ENCODE measurements around the gene TMEM141.
"Not testable (repeated sequence)": the region's sequence is repeated elsewhere in the genome, so short reads cannot be mapped to it uniquely, and the experiment has no call there.

TMEM141 gene

DNA sequence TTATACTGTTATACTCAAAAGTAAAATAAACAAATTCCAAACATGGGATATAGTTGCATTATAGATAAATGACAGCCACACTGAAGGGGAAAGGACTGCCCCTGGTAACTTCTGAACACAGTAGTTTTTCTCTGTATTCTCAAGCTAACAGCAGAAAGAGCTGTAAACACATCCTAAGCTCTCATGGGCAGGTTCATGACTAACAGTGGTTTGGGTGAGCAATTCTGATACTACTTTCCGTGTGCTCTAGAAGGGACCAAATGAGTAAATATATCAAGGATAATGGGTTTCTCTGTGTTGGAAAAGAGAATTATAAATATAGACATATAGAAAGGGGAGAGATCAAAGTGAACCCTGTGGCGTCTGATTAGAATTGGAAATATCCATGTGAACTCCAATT is 40.6 kb upstream of the TMEM141 start:
- peaks cover 18% of the 10 kb centered on the region for H3K9me3 Mint-ChIP-seq
- peaks cover 1% of the 10 kb centered on the region for H3K27me3 Mint-ChIP-seq (ENCODE audit: low read depth)
- H3K36me3 Mint-ChIP-seq (ENCODE audit: low read depth) = peaks cover 2% of the 10 kb centered on the region
- no peak overlapping the region for H3K4me3 Mint-ChIP-seq
- peak; percentile 29 for DNase-seq (ENCODE audit: low spot score)
- H3K27ac Mint-ChIP-seq = no peak overlapping the region
- peaks cover 6% of the 10 kb centered on the region for H3K4me1 Mint-ChIP-seq (ENCODE audit: low read depth)

DNA sequence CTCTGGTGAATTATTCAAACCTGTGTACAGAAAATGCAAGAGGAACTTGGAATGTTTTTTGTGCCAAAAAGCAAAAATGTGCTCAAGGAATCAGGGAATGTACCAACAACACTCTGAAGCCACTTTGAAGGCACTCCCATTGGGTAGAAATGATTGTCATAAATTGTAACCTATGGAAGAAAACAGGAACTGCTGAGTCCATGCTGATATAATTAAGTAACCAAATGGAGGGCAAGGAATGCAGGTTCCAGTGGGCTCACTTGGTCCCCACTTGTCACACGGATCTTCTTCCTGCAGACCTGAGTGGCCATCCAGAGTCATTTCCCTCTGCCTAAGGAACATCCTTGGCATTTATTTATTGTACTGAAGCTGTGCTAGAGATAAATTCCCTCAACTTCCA is 39.9 kb upstream of the TMEM141 start:
- Mint-ChIP-seq H3K27ac (no peak overlapping the region), H3K9me3 (peaks cover 25% of the 10 kb centered on the region), H3K4me1 (ENCODE audit: low read depth) (peaks cover 6% of the 10 kb centered on the region), H3K36me3 (ENCODE audit: low read depth) (peaks cover 2% of the 10 kb centered on the region), H3K4me3 (no peak overlapping the region), H3K27me3 (ENCODE audit: low read depth) (peaks cover 1% of the 10 kb centered on the region)
- DNase-seq (ENCODE audit: low spot score) = no peak

DNA sequence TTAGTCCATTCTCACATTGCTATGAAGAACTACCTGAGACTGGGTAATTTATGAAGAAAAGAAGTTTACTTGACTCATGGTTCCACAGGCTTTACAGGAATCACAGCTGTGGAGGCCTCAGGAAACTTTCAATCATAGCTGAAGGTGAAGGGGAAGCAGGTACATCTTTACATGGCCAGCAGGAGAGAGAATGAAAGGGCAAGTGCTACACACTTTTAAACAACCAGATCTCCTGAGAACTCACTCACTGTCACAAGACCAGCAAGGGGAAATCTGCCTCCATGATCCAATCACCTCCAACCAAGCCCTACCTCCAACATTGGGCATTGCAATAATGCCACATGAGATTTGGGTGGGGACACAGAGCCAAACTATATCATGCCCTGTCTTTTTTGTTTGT is 39.3 kb upstream of the TMEM141 start:
- Mint-ChIP-seq H3K4me3 (no peak overlapping the region), H3K4me1 (ENCODE audit: low read depth) (peaks cover 6% of the 10 kb centered on the region), H3K9me3 (peaks cover 30% of the 10 kb centered on the region), H3K36me3 (ENCODE audit: low read depth) (peaks cover 2% of the 10 kb centered on the region), H3K27me3 (ENCODE audit: low read depth) (peaks cover 1% of the 10 kb centered on the region), H3K27ac (no peak overlapping the region)
- DNase-seq (ENCODE audit: low spot score) = no peak

DNA sequence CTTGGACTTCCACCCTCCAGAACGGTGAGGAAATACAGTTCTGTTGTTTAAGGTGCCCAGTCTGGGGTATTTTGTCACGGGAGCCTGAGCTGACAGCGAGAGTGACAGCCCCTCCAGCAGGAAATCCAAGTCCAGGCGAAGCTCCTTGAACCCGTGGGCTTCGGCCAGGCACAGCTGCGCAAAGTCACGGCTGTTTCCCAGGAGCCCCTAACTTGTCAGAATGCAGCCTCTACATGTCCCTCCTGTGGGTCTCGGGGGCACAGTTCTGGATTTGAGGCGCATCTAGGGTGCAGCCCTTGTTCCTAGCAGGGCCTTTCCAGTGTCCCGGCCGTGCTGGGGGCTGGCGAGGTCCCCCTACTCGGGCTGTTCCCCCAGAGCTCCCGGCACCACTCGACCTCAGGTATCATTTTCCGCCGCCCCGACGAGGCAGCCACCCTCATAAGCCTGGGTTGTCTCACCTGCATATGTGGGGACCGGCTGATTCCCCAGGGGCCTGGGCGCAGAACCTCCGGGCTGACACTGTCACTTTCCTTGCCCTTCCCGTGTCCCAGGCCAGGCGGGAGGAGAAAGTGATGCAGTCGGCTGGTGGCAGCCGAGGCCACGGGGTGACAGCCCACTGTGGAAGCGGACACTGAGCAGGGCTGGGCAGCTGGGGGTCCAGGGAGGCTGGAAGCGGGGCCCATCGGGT is 37.6 kb upstream of the TMEM141 start:
- Mint-ChIP-seq H3K4me1 (ENCODE audit: low read depth) (peaks cover 6% of the 10 kb centered on the region), H3K9me3 (peaks cover 30% of the 10 kb centered on the region), H3K27ac (no peak overlapping the region), H3K36me3 (ENCODE audit: low read depth) (peaks cover 2% of the 10 kb centered on the region), H3K27me3 (ENCODE audit: low read depth) (peaks cover 1% of the 10 kb centered on the region), H3K4me3 (no peak overlapping the region)
- DNase-seq (ENCODE audit: low spot score) = no peak

DNA sequence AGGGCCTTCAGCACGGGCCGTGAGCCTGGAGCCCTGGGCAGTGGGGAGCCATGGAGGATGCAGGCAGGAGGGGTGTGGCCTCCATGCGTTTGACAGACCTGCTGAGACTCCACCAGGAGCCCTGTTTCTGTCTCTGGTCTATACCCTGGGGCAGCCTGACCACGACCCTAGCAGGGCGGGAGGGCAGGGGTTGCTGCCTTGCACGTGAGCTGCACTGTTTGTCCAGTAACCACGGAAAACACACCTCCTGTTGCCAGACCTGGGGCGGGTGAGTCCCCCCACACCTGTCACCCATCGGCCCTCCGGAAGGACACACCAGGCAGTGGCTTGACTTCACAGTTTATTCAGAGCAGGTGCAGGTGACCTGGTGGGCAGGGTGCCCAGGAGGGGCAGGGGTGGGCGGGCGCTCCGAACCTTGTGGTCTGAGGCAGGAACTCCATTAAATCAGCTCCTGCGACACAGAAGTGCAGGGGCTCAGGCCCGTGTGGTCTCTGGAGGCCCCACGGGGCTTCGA is 37.0 kb upstream of the TMEM141 start:
- H3K9me3 Mint-ChIP-seq = peaks cover 30% of the 10 kb centered on the region
- no peak overlapping the region for H3K27ac Mint-ChIP-seq
- peaks cover 1% of the 10 kb centered on the region for H3K27me3 Mint-ChIP-seq (ENCODE audit: low read depth)
- no peak for DNase-seq (ENCODE audit: low spot score)
- no peak overlapping the region for H3K4me3 Mint-ChIP-seq
- H3K4me1 Mint-ChIP-seq (ENCODE audit: low read depth) = peaks cover 6% of the 10 kb centered on the region
- peaks cover 2% of the 10 kb centered on the region for H3K36me3 Mint-ChIP-seq (ENCODE audit: low read depth)

DNA sequence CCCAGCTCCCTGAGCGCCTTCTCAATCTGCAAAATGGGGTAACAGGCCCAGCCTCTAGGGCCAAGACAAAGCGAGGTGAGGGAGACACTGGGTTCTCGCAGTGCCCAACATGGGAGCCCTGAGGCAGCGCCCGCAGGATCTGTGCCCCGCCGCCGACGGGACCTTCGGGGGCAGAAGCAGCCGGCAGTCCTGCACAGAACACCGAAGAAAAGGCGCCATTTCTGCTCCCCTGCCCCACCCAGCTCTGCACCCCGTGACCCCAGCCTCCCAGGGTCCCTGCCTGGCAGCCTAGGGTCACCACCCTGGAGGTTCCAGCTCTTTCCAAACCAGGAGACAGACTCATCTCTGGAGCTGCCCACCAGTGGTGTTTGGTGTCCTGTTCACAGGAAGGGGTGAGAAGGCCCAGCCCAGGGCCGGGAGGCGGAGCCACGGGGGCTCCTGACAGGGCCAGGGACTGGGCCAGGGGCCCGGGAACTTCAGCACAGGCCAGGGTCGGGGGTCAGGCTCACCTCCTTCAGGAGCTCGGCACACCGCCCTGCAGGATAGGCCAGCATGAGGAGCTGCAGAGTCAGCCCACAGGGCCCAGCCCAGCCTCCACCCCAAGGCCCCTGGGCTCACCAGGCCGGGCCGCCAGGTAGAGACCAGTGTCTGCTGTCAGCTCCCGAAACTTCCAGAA is 36.4 kb upstream of the TMEM141 start:
- Mint-ChIP-seq H3K36me3 (ENCODE audit: low read depth) (peaks cover 2% of the 10 kb centered on the region), H3K9me3 (peaks cover 30% of the 10 kb centered on the region), H3K27ac (no peak overlapping the region), H3K4me3 (no peak overlapping the region), H3K4me1 (ENCODE audit: low read depth) (peaks cover 6% of the 10 kb centered on the region), H3K27me3 (ENCODE audit: low read depth) (peaks cover 1% of the 10 kb centered on the region)
- no peak for DNase-seq (ENCODE audit: low spot score)

DNA sequence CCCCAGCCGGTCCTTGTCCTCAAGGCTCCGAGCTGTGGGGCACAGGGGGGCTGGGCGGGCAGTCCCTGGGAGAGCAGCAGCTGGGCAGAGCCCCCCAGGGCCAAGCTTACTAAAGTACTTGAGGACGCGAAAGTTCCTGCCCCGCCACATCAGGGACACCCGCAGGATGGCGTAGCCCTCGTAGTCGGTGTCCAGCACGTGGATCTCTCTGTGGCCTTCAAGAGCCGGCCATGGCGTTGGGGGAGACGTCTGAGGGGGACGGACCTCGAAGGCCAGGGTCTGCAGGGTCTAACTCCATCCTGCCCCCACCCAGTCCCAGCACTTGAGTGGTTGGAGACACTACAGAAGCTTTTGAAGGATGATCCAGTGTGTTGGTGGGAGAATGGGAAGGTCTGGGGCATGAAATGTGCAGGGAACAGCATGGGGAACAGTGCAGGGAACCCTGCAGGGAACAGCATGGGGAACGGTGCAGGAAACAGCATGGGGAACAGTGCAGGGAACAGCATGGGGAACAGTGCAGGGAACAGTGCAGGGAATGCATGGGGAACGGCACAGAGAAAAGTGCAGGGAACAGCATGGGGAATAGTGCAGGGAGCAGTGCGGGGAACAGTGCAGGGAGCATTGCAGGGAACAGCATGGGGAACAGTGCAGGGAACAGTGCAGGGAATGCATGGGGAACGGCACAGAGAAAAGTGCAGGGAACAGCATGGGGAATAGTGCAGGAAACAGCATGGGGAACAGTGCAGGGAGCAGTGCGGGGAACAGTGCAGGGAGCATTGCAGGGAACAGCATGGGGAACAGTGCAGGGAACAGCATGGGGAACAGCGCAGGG is 35.6 kb upstream of the TMEM141 start:
- DNase-seq (ENCODE audit: low spot score); H3K27me3 Mint-ChIP-seq (ENCODE audit: low read depth); H3K4me3 Mint-ChIP-seq; H3K27ac Mint-ChIP-seq; H3K36me3 Mint-ChIP-seq (ENCODE audit: low read depth); H3K4me1 Mint-ChIP-seq (ENCODE audit: low read depth): not testable (repeated sequence)
- peaks cover 30% of the 10 kb centered on the region for H3K9me3 Mint-ChIP-seq

DNA sequence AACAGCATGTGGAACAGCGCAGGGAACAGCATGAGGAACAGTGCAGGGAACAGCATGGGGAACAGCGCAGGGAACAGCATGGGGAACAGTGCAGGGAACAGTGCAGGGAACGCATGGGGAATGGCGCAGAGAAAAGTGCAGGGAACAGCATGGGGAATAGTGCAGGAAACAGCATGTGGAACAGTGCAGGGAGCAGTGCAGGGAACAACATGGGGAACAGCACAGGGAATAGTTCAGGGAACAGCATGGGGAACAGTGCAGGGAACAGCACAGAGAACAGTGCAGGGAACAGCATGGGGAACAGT is 35.1 kb upstream of the TMEM141 start:
- Mint-ChIP-seq H3K4me3 (no peak overlapping the region), H3K27me3 (ENCODE audit: low read depth) (no peaks in the 10 kb centered on the region), H3K36me3 (ENCODE audit: low read depth) (peaks cover 2% of the 10 kb centered on the region), H3K27ac (no peak overlapping the region), H3K9me3 (peaks cover 30% of the 10 kb centered on the region), H3K4me1 (ENCODE audit: low read depth) (no peaks in the 10 kb centered on the region)
- no peak for DNase-seq (ENCODE audit: low spot score)

DNA sequence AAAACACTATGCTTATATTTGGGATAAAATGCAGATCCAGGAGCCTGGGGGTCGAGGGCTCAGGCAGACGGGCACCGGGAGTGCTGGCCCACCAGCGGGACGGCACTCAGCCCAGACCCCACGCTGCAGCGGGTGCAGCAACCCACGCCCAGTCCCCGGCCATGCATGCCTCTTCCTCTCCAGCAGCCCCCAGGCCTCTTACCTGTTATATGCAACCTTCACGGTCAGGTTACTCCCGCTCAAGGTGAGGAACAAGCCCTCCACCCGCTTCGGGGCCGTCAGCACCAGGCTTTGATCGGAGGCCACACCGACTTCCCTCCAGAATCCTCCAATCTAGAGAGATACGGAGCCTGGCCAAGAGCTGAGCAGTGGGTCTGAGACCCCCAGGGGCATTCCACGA is 34.3 kb upstream of the TMEM141 start:
- peaks cover 26% of the 10 kb centered on the region for H3K9me3 Mint-ChIP-seq
- H3K36me3 Mint-ChIP-seq (ENCODE audit: low read depth) = peaks cover 2% of the 10 kb centered on the region
- DNase-seq (ENCODE audit: low spot score) = no peak
- no peak overlapping the region for H3K27ac Mint-ChIP-seq
- H3K4me1 Mint-ChIP-seq (ENCODE audit: low read depth) = no peaks in the 10 kb centered on the region
- H3K27me3 Mint-ChIP-seq (ENCODE audit: low read depth) = no peaks in the 10 kb centered on the region
- no peak overlapping the region for H3K4me3 Mint-ChIP-seq

DNA sequence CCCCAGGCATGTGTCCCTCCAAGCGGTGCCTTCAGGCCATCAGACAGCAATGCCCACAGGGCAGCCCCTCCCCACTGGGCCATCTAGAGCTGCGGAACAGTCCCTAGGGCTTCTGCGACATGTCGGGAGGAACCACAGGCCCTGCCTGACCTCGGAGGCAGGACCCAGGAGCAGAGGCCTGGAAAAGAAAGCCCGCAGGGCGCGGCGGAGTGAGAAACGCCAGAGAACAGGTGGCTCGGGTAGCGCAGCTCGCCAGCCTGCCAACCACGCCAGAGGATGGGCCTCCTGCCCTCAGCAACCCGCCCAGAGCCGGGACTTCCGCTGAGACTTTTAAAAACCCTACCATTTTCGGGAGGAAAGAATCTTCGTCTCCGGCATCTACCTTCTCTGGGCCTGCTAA is 33.8 kb upstream of the TMEM141 start:
- Mint-ChIP-seq H3K4me3 (no peak overlapping the region), H3K36me3 (ENCODE audit: low read depth) (peaks cover 2% of the 10 kb centered on the region), H3K4me1 (ENCODE audit: low read depth) (no peaks in the 10 kb centered on the region), H3K9me3 (peaks cover 21% of the 10 kb centered on the region), H3K27ac (no peak overlapping the region), H3K27me3 (ENCODE audit: low read depth) (no peaks in the 10 kb centered on the region)
- DNase-seq (ENCODE audit: low spot score) = no peak

DNA sequence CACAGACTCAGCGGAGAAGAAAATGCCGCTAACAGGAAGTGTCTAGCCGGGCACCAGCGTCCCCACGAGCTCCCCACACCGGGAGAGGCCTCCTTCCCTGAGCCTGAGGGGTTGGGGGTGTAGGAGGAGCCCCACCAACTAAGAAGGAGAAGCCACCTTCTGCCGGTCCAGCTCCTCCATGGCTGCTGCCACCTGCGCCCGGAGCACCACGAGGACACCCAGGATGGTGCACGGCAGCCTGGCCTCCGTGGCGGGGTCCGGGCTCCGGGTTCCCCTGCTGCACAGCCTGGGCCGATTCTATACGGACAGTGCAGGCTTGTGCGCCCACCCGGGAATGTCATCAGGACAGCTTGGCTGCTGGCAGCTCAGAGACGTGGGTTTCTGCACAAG is 33.4 kb upstream of the TMEM141 start:
- no peak overlapping the region for H3K27ac Mint-ChIP-seq
- no peaks in the 10 kb centered on the region for H3K4me1 Mint-ChIP-seq (ENCODE audit: low read depth)
- H3K9me3 Mint-ChIP-seq = peaks cover 17% of the 10 kb centered on the region
- no peak overlapping the region for H3K4me3 Mint-ChIP-seq
- no peaks in the 10 kb centered on the region for H3K27me3 Mint-ChIP-seq (ENCODE audit: low read depth)
- no peak for DNase-seq (ENCODE audit: low spot score)
- H3K36me3 Mint-ChIP-seq (ENCODE audit: low read depth) = no peaks in the 10 kb centered on the region

DNA sequence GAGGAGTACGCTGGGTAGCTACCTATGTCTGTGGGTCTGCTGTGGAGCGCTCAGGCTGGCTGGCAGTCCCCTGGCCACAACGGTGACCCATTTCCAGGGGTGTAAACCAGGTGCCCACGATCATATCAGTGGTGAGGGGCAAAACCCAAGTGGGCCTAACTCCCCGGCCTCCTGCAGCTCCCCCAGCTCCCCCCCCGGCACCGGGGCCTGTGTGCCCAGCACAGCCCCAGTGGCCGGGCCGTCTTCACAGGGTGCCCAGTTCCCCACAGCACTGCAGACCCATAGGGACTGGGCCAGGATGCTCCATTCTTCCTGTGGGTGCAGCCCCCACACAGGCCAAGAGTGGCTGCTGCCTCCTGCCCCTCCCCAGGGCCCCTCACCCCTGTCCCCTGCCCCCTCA is 32.1 kb upstream of the TMEM141 start:
- DNase-seq (ENCODE audit: low spot score) = no peak
- H3K27ac Mint-ChIP-seq = no peak overlapping the region
- no peak overlapping the region for H3K4me3 Mint-ChIP-seq

DNA sequence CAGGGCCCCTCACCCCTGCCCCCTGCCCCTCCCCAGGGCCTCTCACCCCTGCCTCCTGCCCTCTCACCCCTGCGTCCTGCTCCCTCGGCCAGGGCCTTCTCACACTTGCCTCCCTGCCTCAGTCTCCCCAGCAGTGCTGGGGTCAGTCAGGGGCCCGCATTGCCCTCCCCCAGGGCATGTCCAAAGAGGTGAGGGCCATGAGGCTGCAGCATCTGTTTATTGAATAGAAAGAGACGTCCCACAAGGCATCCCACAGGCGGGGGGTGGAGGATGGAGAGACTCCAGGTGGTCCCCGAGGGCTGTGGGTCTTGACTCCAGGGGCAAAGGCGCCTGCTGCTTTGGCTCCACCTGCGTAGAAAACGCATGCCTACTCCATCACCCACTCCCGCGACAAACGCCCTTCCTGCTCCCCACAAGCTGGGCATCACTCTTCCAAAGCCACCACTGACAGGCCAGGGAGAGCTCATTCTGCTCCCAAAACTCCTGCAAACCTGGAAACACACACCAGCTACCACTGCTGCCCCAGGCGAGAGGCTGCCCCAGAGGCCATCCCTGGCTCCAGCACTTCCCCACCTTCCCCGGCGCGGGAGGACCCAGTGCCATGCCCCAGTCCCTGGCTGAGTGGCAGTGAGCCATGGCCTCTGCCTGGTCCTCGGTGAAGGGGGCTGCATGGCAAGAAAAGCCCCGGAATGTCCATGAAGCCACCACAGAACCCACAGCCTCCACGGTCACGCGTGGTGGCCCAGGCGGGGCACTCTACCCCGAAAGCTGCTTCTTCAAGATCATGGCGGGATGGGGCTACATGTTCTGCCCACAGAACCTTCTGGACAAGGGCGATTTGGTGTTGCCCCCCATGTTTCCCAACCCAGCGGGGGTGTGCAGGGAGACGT is 31.5 kb upstream of the TMEM141 start:
- no peak overlapping the region for H3K4me3 Mint-ChIP-seq
- H3K27me3 Mint-ChIP-seq (ENCODE audit: low read depth) = no peaks in the 10 kb centered on the region
- H3K27ac Mint-ChIP-seq = no peak overlapping the region
- no peak for DNase-seq (ENCODE audit: low spot score)
- H3K4me1 Mint-ChIP-seq (ENCODE audit: low read depth) = no peaks in the 10 kb centered on the region
- H3K9me3 Mint-ChIP-seq = peaks cover 15% of the 10 kb centered on the region
- no peaks in the 10 kb centered on the region for H3K36me3 Mint-ChIP-seq (ENCODE audit: low read depth)

More for the DNA sequence above, 32.1 kb upstream of the TMEM141 start:
- no peaks in the 10 kb centered on the region for H3K27me3 Mint-ChIP-seq (ENCODE audit: low read depth)
- H3K36me3 Mint-ChIP-seq (ENCODE audit: low read depth) = no peaks in the 10 kb centered on the region
- H3K9me3 Mint-ChIP-seq = peaks cover 15% of the 10 kb centered on the region
- H3K4me1 Mint-ChIP-seq (ENCODE audit: low read depth) = no peaks in the 10 kb centered on the region
